ENCODE measurements around the gene MRTFA.

MRTFA gene

GRCh38 chr22:40668611-40669411 is 32.3 kb upstream of the MRTFA start:
- Histone ChIP-seq H3K4ac (ENCODE audit: low read length) (no peak overlapping the region), H2BK12ac (ENCODE audit: low read length) (no peak overlapping the region), H2AFZ (ENCODE audit: low read length) (peak overlapping the region; percentile 86), H3K4me3 (ENCODE audit: low read length in 2 of 2) (no peak overlapping the region), H4K91ac (ENCODE audit: low read depth, low read length, poor library complexity) (no peak overlapping the region), H3K9ac (ENCODE audit: low read depth, low read length, poor library complexity) (no peak overlapping the region), H3K79me1 (ENCODE audit: low read depth, low read length) (no peaks in the 10 kb centered on the region), H3K14ac (ENCODE audit: low read length) (no peak overlapping the region), H3K23ac (ENCODE audit: low read depth, low read length, poor library complexity) (no peak overlapping the region), H2BK120ac (ENCODE audit: low read depth, low read length) (no peak overlapping the region), H3K27ac (replicated peaks; ENCODE audit: low read length) (no peak overlapping the region), H2BK5ac (ENCODE audit: low read length) (no peak overlapping the region), H3K9me3 (replicated peaks in 1 of 2; ENCODE audit: control insufficient read depth in 2 of 2, insufficient read depth in 1 of 2, low read depth in 1 of 2, low read length in 2 of 2) (no peaks in the 10 kb centered on the region), H3K18ac (ENCODE audit: low read length) (no peak overlapping the region), H3K36me3 (replicated peaks in 1 of 2; ENCODE audit: control insufficient read depth in 2 of 2, insufficient read depth in 2 of 2, low read length in 2 of 2) (no peaks in the 10 kb centered on the region), H3K27me3 (ENCODE audit: control insufficient read depth in 3 of 3, insufficient read depth in 3 of 3, low read depth in 1 of 3, low read length in 3 of 3) (no peaks in the 10 kb centered on the region), H4K8ac (ENCODE audit: low read depth, low read length) (no peak overlapping the region), H3K4me2 (ENCODE audit: insufficient read depth, low read length, poor library complexity, severe bottlenecking) (no peak overlapping the region), H3K4me1 (ENCODE audit: control insufficient read depth in 2 of 2, insufficient read depth in 1 of 2, low read depth in 1 of 2, low read length in 2 of 2) (peaks cover 3 to 9% of the 10 kb centered on the region in 2 donors), H2BK15ac (ENCODE audit: low read length) (no peak overlapping the region), H2AK5ac (ENCODE audit: low read depth, low read length) (no peak overlapping the region)
- no CpG with 5 or more reads among the region's 11 CpGs for WGBS, 2 donors (ENCODE audit: extremely low coverage in 2 of 2, insufficient read length in 2 of 2, insufficient replicate concordance in 1 of 2)
- DNase-seq (ENCODE audit: low spot score): no peak

- Histone ChIP-seq H2AFZ (ENCODE audit: low read length) (no peak overlapping the region), H3K9ac (ENCODE audit: low read depth, low read length, poor library complexity) (no peak overlapping the region), H3K18ac (ENCODE audit: low read length) (no peak overlapping the region), H3K36me3 (replicated peaks in 1 of 2; ENCODE audit: control insufficient read depth in 2 of 2, insufficient read depth in 2 of 2, low read length in 2 of 2) (no peaks in the 10 kb centered on the region), H2BK12ac (ENCODE audit: low read length) (no peak overlapping the region), H2BK5ac (ENCODE audit: low read length) (no peak overlapping the region), H4K91ac (ENCODE audit: low read depth, low read length, poor library complexity) (no peak overlapping the region), H2AK5ac (ENCODE audit: low read depth, low read length) (no peak overlapping the region), H3K9me3 (replicated peaks in 1 of 2; ENCODE audit: control insufficient read depth in 2 of 2, insufficient read depth in 1 of 2, low read depth in 1 of 2, low read length in 2 of 2) (no peaks in the 10 kb centered on the region), H2BK120ac (ENCODE audit: low read depth, low read length) (no peak overlapping the region), H3K4me3 (ENCODE audit: low read length in 2 of 2) (no peak overlapping the region), H3K27ac (replicated peaks; ENCODE audit: low read length) (no peak overlapping the region), H2BK15ac (ENCODE audit: low read length) (no peak overlapping the region), H4K8ac (ENCODE audit: low read depth, low read length) (no peak overlapping the region), H3K27me3 (ENCODE audit: control insufficient read depth in 3 of 3, insufficient read depth in 3 of 3, low read depth in 1 of 3, low read length in 3 of 3) (no peaks in the 10 kb centered on the region), H3K4ac (ENCODE audit: low read length) (no peak overlapping the region), H3K4me1 (ENCODE audit: control insufficient read depth in 2 of 2, insufficient read depth in 1 of 2, low read depth in 1 of 2, low read length in 2 of 2) (peaks cover 3 to 9% of the 10 kb centered on the region in 2 donors), H3K23ac (ENCODE audit: low read depth, low read length, poor library complexity) (no peak overlapping the region), H3K4me2 (ENCODE audit: insufficient read depth, low read length, poor library complexity, severe bottlenecking) (no peak overlapping the region), H3K14ac (ENCODE audit: low read length) (no peak overlapping the region), H3K79me1 (ENCODE audit: low read depth, low read length) (no peaks in the 10 kb centered on the region)
- no CpG with 5 or more reads among the region's 7 CpGs for WGBS, 2 donors (ENCODE audit: extremely low coverage in 2 of 2, insufficient read length in 2 of 2, insufficient replicate concordance in 1 of 2)
- no peak for DNase-seq (ENCODE audit: low spot score)
These were observed 29.8 kb upstream of the MRTFA start for GRCh38 chr22:40666151-40666848.

GRCh38 chr22:40665312-40665711 is 28.8 kb upstream of the MRTFA start:
- H3K4me1 ChIP-seq (ENCODE audit: control insufficient read depth in 2 of 2, insufficient read depth in 1 of 2, low read depth in 1 of 2, low read length in 2 of 2): peaks cover 3 to 9% of the 10 kb centered on the region in 2 donors
- peak overlapping the region; percentile 50 for H3K18ac ChIP-seq (ENCODE audit: low read length)
- H2AFZ ChIP-seq (ENCODE audit: low read length): no peak overlapping the region
- H2BK12ac ChIP-seq (ENCODE audit: low read length): no peak overlapping the region
- H4K91ac ChIP-seq (ENCODE audit: low read depth, low read length, poor library complexity): no peak overlapping the region
- H3K4me3 ChIP-seq (ENCODE audit: low read length in 2 of 2): no peak overlapping the region
- H2BK15ac ChIP-seq (ENCODE audit: low read length): no peak overlapping the region
- no peaks in the 10 kb centered on the region for H3K36me3 ChIP-seq (replicated peaks in 1 of 2; ENCODE audit: control insufficient read depth in 2 of 2, insufficient read depth in 2 of 2, low read length in 2 of 2)
- no peaks in the 10 kb centered on the region for H3K79me1 ChIP-seq (ENCODE audit: low read depth, low read length)
- no peak overlapping the region for H3K23ac ChIP-seq (ENCODE audit: low read depth, low read length, poor library complexity)
- no CpG with 5 or more reads among the region's 4 CpGs for WGBS, 2 donors (ENCODE audit: extremely low coverage in 2 of 2, insufficient read length in 2 of 2, insufficient replicate concordance in 1 of 2)
- H4K8ac ChIP-seq (ENCODE audit: low read depth, low read length): no peak overlapping the region
- H3K4me2 ChIP-seq (ENCODE audit: insufficient read depth, low read length, poor library complexity, severe bottlenecking): no peak overlapping the region
- H3K27ac ChIP-seq (replicated peaks; ENCODE audit: low read length): no peak overlapping the region
- H2BK120ac ChIP-seq (ENCODE audit: low read depth, low read length): no peak overlapping the region
- H3K9ac ChIP-seq (ENCODE audit: low read depth, low read length, poor library complexity): no peak overlapping the region
- peaks cover 0 to 6% (median 0%) of the 10 kb centered on the region in 3 experiments for H3K27me3 ChIP-seq (ENCODE audit: control insufficient read depth in 3 of 3, insufficient read depth in 3 of 3, low read depth in 1 of 3, low read length in 3 of 3)
- no peak for DNase-seq (ENCODE audit: low spot score)
- no peak overlapping the region for H2AK5ac ChIP-seq (ENCODE audit: low read depth, low read length)
- H2BK5ac ChIP-seq (ENCODE audit: low read length): no peak overlapping the region
- no peak overlapping the region for H3K4ac ChIP-seq (ENCODE audit: low read length)
- H3K14ac ChIP-seq (ENCODE audit: low read length): no peak overlapping the region
- H3K9me3 ChIP-seq (replicated peaks in 1 of 2; ENCODE audit: control insufficient read depth in 2 of 2, insufficient read depth in 1 of 2, low read depth in 1 of 2, low read length in 2 of 2): no peaks in the 10 kb centered on the region

- Histone ChIP-seq H3K14ac (ENCODE audit: low read length) (no peak overlapping the region), H4K91ac (ENCODE audit: low read depth, low read length, poor library complexity) (no peak overlapping the region), H3K9me3 (replicated peaks in 1 of 2; ENCODE audit: control insufficient read depth in 2 of 2, insufficient read depth in 1 of 2, low read depth in 1 of 2, low read length in 2 of 2) (no peaks in the 10 kb centered on the region), H2BK5ac (ENCODE audit: low read length) (no peak overlapping the region), H3K27me3 (ENCODE audit: control insufficient read depth in 3 of 3, insufficient read depth in 3 of 3, low read depth in 1 of 3, low read length in 3 of 3) (peaks cover 0 to 8% (median 0%) of the 10 kb centered on the region in 3 experiments), H3K4ac (ENCODE audit: low read length) (no peak overlapping the region), H3K4me2 (ENCODE audit: insufficient read depth, low read length, poor library complexity, severe bottlenecking) (no peak overlapping the region), H3K79me1 (ENCODE audit: low read depth, low read length) (no peaks in the 10 kb centered on the region), H2BK15ac (ENCODE audit: low read length) (no peak overlapping the region), H2AK5ac (ENCODE audit: low read depth, low read length) (no peak overlapping the region), H2AFZ (ENCODE audit: low read length) (no peak overlapping the region), H3K9ac (ENCODE audit: low read depth, low read length, poor library complexity) (no peak overlapping the region), H3K23ac (ENCODE audit: low read depth, low read length, poor library complexity) (no peak overlapping the region), H4K8ac (ENCODE audit: low read depth, low read length) (no peak overlapping the region), H3K27ac (replicated peaks; ENCODE audit: low read length) (no peak overlapping the region), H2BK12ac (ENCODE audit: low read length) (no peak overlapping the region), H3K4me1 (ENCODE audit: control insufficient read depth in 2 of 2, insufficient read depth in 1 of 2, low read depth in 1 of 2, low read length in 2 of 2) (no peaks in the 10 kb centered on the region), H3K4me3 (ENCODE audit: low read length in 2 of 2) (no peak overlapping the region), H3K36me3 (replicated peaks in 1 of 2; ENCODE audit: control insufficient read depth in 2 of 2, insufficient read depth in 2 of 2, low read length in 2 of 2) (no peaks in the 10 kb centered on the region), H2BK120ac (ENCODE audit: low read depth, low read length) (no peak overlapping the region), H3K18ac (ENCODE audit: low read length) (no peak overlapping the region)
- no peak for DNase-seq (ENCODE audit: low spot score)
- no CpG with 5 or more reads among the region's 7 CpGs for WGBS, 2 donors (ENCODE audit: extremely low coverage in 2 of 2, insufficient read length in 2 of 2, insufficient replicate concordance in 1 of 2)
These were observed 25.2 kb upstream of the MRTFA start for GRCh38 chr22:40661671-40662070.
